ENCODE measurements around the gene ZNF425.
"Not testable (repeated sequence)": the region's sequence is repeated elsewhere in the genome, so short reads cannot be mapped to it uniquely, and the experiment has no call there.

The ZNF425 gene

GRCh38 chr7:149072438-149072775 is 53.7 kb downstream of the ZNF425 start:
- DNase-seq, result no peak

DNA sequence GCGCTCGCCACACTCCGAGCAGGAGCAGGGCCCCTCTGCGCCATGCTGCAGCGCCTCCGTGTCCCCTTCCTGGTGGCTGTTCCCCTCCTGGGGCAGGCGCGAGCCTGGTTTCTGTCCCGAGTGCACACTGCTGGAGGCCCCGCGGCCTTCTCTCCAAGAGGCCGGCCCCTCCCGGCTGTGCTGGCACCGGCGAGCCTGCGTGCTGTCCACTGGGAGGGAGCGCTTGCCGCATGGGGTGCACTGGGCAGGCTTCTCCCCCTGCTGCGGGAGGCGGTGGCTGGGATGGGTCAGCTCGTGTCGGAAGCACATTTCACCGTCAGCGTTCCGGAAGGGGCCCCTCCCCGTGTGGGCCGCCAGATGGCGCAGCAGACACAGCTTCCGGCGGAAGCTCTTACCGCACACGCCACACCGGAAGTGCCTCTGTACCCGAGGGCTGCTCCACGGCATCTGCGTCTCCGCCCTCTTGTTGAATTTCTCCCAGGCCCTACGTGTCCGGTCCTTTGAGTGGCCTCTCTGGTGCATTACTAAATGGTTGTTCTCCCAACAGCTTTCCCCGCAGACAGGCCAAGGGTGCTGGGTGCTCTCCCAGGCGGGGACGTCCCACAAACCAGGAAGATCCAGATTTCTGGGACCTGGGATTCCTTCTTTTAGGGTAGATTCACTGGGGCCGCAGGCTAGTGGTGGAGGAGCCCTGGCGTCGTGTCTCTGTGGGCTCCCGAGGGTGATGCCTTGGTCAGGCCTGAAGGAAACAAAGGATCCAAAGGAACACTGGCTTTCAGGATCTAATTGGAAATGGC is 54.3 kb downstream of the ZNF425 start:
- peak; percentile 62 for DNase-seq

DNA sequence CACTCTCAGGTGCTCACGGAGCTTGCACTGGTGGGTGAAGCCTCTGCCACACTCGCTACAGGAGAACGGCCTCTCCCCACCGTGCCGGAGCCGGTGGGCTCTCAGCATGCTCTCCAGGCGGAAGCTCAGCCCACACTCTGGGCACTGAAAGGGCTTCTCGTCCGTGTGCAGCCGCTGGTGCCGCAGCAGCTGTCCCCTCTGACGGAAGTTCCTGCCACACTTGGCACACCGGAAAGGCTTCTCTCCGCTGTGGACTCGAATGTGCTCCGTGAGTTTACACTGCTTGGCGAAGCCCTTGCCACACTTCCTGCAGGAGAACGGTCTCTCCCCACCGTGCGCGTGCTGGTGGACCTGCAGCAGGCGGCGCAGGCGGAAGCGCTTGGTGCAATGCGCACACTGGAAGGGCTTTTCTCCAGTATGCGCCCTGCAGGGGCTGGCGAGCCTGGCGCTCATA is 54.9 kb downstream of the ZNF425 start:
- no peak for DNase-seq

DNA sequence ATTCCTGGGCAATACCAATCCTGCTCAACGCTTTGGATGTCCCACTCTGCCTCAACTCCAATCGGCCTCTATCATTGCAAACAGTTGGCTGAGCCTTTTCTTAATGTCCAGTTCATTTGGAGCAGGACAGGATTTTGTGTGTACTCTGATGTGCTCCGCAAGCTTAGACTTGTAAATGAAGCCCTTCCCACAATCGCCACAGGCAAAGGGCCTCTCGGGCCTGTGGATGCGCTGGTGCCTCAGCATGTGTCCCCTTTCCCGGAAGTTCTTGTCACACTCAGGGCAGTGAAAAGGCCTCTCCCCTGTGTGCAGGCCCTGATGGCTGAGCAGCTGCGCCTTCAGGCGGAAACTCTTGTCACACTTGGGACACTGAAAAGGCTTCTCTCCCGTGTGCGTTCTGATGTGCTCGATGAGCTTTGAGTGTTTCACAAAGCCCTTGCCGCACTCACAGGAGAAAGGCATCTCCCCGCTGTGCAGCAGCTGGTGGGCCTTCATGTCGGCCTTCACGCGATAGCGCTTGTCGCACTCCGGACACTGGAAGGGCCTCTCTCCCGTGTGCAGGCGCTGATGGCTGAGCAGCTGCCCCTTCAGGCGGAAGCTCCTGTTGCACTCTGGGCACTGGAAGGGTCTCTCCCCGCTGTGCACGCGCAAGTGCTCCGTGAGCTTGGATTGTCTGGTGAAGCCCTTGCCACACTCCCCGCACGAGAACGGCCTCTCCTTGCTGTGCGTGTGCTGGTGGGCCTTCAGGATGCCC is 55.6 kb downstream of the ZNF425 start:
- DNase-seq, result no peak

DNA sequence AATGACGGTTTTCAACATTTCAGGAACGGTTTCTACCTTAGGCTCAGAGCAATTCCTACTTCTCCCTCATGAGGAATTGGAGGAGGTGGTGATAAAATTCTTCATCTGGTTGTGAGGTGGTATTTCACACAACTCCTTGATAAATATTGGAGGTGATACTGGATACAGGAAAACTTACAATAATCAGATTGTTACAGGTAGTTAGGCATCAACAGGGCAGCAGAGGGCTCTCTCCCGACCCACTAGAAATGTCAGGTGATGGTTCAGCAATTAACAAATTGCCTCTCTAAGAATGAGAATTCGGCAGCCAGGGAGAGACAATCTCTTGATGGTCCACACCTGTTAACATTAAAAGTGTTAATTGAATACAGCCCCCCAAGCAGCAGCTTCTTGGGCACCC is 58.3 kb downstream of the ZNF425 start:
- no peak for DNase-seq

GRCh38 chr7:149063476-149063875 is 62.6 kb downstream of the ZNF425 start:
- no peak for DNase-seq

- not testable (repeated sequence) for DNase-seq
Measured at GRCh38 chr7:149062217-149062899, 63.8 kb downstream of the ZNF425 start.

GRCh38 chr7:149060156-149060555 is 66.0 kb downstream of the ZNF425 start:
- DNase-seq, result no peak

- no peak for DNase-seq
Measured at GRCh38 chr7:149053885-149054284, 72.2 kb downstream of the ZNF425 start.

DNA sequence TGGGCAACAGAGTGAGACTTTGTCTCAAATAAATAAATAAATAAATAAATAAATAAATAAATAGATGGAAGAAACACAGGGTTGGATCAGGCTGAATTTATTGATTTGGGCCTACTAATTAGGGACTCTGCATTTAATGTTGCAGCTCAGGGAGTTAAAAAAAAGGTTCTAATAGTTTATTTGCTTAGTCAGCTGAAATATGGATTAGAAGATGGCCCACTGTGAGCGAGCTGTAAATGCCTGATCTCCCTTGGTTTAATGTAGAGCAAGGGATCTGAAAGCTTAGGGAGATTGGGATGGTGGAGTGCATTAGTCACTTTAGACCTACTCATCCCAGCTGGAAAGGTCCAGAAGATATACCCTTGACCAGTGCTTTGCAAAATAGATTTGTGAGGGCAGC is 72.7 kb downstream of the ZNF425 start:
- no peak for DNase-seq
